SK-N-SH (cell line): Measurements from ENCODE around the gene SPOCK1. TPM values are rescaled to one million over a fixed set of nuclear protein-coding genes. Genes with fewer than 3 reads are reported as not detected.

ENCODE experiments used
- CTCF ChIA-PET: fragments of 300-600, 350-600 bp; formaldehyde crosslinking; extraction: SDS; loops from one replicate; lab custom pipeline; 2021; lab: Yijun Ruan, JAX
- POLR2A ChIA-PET: fragments of 350-600 bp; sonication (Branson Sonifier 250); formaldehyde crosslinking; extraction: SDS; loops from one replicate; lab custom pipeline; 2020; ENCODE audit warnings: antibody characterized with exemption, inconsistent platforms; lab: Yijun Ruan, JAX
- DNase-seq: peaks from one replicate; pipeline ENCODE4 v3.0.0; 2012
- H2AFZ ChIP-seq: fragments of 200-600 bp; sonication (generic); 2 replicates; pipeline ENCODE4 v1.8.1; 2016; ENCODE audit warnings: antibody characterized with exemption, mild to moderate bottlenecking, low read depth
- H3F3A ChIP-seq: fragments of 200-600 bp; sonication (generic); replicated peaks from 2 replicates; pipeline ENCODE3; 2016; ENCODE audit warnings: antibody characterized with exemption, mild to moderate bottlenecking; ENCODE audit not compliant: insufficient read depth
- H3K27ac ChIP-seq, 2 experiments: fragments of 200-500 bp in 1 of 2; fragments of 200-600 bp in 1 of 2; sonication (Bioruptor generic) in 1 of 2; sonication (generic), shearing (Covaris generic) in 1 of 2; 2 replicates each; pipeline versions ENCODE4 v1.5.1 to v1.6.1; 2014 to 2016; ENCODE audit warnings: low read depth in 2 of 2, inconsistent platforms in 1 of 2, low read length in 1 of 2, mild to moderate bottlenecking in 1 of 2, mixed read lengths in 1 of 2
- H3K27me3 ChIP-seq: fragments of 200-600 bp; sonication (generic), shearing (Covaris generic); 2 replicates; pipeline ENCODE4 v1.6.1; 2016; ENCODE audit warnings: mixed run types; ENCODE audit not compliant: insufficient read depth
- H3K36me3 ChIP-seq, 2 experiments: fragments of 200-500 bp in 1 of 2; fragments of 200-600 bp in 1 of 2; sonication (Bioruptor generic) in 1 of 2; sonication (generic) in 1 of 2; replicated peaks in 1 of 2; 2 replicates each; pipeline versions ENCODE3 to v1.5.1; 2014 to 2016; ENCODE audit warnings: low read length in 1 of 2, mild to moderate bottlenecking in 1 of 2; ENCODE audit not compliant: insufficient read depth in 2 of 2, control insufficient read depth in 1 of 2
- H3K4me1 ChIP-seq, 2 experiments: fragments of 200-500 bp in 1 of 2; fragments of 200-600 bp in 1 of 2; sonication (Bioruptor generic) in 1 of 2; sonication (generic), shearing (Covaris generic) in 1 of 2; 2 replicates each; pipeline versions ENCODE4 v1.5.1 to v1.6.1; 2014 to 2016; ENCODE audit warnings: low read depth in 1 of 2, low read length in 1 of 2, mixed run types in 1 of 2; ENCODE audit not compliant: insufficient read depth in 2 of 2, control insufficient read depth in 1 of 2
- H3K4me2 ChIP-seq: fragments of 200-600 bp; sonication (generic), shearing (Covaris generic); 2 replicates; pipeline ENCODE4 v1.6.1; 2017; ENCODE audit warnings: mixed run types
- H3K4me3 ChIP-seq, 2 experiments: fragments of 200-500 bp in 1 of 2; fragments of 200-600 bp in 1 of 2; sonication (Bioruptor generic) in 1 of 2; sonication (generic), shearing (Covaris generic) in 1 of 2; 2 replicates each; pipeline versions ENCODE4 v1.5.1 to v1.8.1; 2014 to 2016; ENCODE audit warnings: low read depth in 2 of 2, inconsistent platforms in 1 of 2, low read length in 1 of 2, mild to moderate bottlenecking in 1 of 2, mixed read lengths in 1 of 2, moderate library complexity in 1 of 2
- H3K79me2 ChIP-seq: fragments of 200-600 bp; sonication (generic); 2 replicates; pipeline ENCODE4 v1.8.1; 2017; ENCODE audit warnings: mild to moderate bottlenecking; ENCODE audit not compliant: insufficient read depth
- H3K9ac ChIP-seq: fragments of 200-600 bp; sonication (generic); 2 replicates; pipeline ENCODE4 v1.6.1; 2017; ENCODE audit warnings: mixed run types
- H3K9me2 ChIP-seq: fragments of 200-600 bp; sonication (generic); 2 replicates; pipeline ENCODE4 v1.6.1; 2017; ENCODE audit warnings: mixed run types
- H3K9me3 ChIP-seq: fragments of 200-600 bp; sonication (generic); 2 replicates; pipeline ENCODE4 v1.6.1; 2017; ENCODE audit warnings: mixed run types, mild to moderate bottlenecking, moderate library complexity
- H4K20me1 ChIP-seq: fragments of 200-600 bp; sonication (generic); 2 replicates; pipeline ENCODE4 v1.6.1; 2017; ENCODE audit warnings: mild to moderate bottlenecking, mixed run types; ENCODE audit not compliant: insufficient read depth
- FOSL2 ChIP-seq: IDR thresholded peaks from 2 replicates; pipeline ENCODE4 v1.4.0; 2012; ENCODE audit warnings: low read depth, mild to moderate bottlenecking, moderate library complexity, borderline replicate concordance
- FOXJ3 ChIP-seq: sonication (generic); formaldehyde crosslinking; IDR thresholded peaks from 2 replicates; pipeline ENCODE4 v1.5.1; 2020; ENCODE audit warnings: mild to moderate bottlenecking, missing genetic modification reagents
- MEF2A ChIP-seq: IDR thresholded peaks from 2 replicates; pipeline ENCODE4 v1.4.0; 2012; ENCODE audit warnings: low read depth, borderline replicate concordance
- NFIC ChIP-seq: IDR thresholded peaks from 2 replicates; pipeline ENCODE4 v1.4.0; 2012; ENCODE audit warnings: borderline replicate concordance
- TAF1 ChIP-seq: IDR thresholded peaks from 2 replicates; pipeline ENCODE4 v1.6.1; 2012; ENCODE audit warnings: low read depth, mild to moderate bottlenecking, low read length, moderate library complexity, borderline replicate concordance
- WGBS: methylation state at CpG from one replicate; pipeline ENCODE4 v1.1.6; 2017; ENCODE audit warnings: low lambda C conversion rate; 5-methylcytosine and 5-hydroxymethylcytosine counted together
- polyA plus RNA-seq, 3 experiments: library from polyadenylated mRNA; depleted of rRNA; stranded (reverse); fragments of >200 nt; gene quantifications; 2 replicates each; pipeline ENCODE4 v1.2.3, GENCODE V29; 2012
- TF ChIP-seq, protein P1 (sequence below): IDR thresholded peaks from 2 replicates; pipeline ENCODE4 v1.4.0; 2012; ENCODE audit warnings: low read depth, borderline replicate concordance
- TF ChIP-seq, protein P2 (sequence below): IDR thresholded peaks from 2 replicates; pipeline ENCODE4; 2012
- TF ChIP-seq, protein P3 (sequence below): IDR thresholded peaks from 2 replicates; pipeline ENCODE4 v1.6.1; 2012; ENCODE audit warnings: mild to moderate bottlenecking, low read depth, low read length, moderate library complexity

The SPOCK1 gene
- polyA plus RNA-seq, 1 of the 3 experiments (the other 2 are of a cell fraction), result 11.3 TPM

DNA sequence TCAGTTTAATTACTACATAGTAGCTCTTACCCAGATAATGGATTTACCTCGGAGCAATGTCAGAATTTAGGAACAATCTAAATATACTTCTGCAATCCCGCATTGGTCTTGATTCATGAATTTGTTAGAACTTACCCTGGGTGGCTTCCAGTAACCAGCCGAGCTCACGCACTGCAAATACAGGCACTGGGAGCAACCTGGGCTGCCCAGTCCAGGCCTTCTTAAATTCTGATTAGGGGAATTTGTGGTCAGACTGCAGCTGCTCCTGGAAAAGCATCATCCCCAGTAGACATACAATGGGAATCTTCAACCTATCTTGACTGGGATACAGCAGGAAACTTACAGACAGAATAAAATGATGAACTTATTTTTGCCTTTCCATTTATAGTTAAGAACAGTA, 270.3 kb downstream of the SPOCK1 start:
- Histone ChIP-seq H3K4me1 (no peaks in the 10 kb centered on the region; a peak in 1 of 4 replicates), H3K36me3 (no peaks in the 10 kb centered on the region), H3K27ac (no peak overlapping the region), H3F3A (no peaks in the 10 kb centered on the region), H3K9ac (no peak overlapping the region), H3K9me3 (no peaks in the 10 kb centered on the region), H3K4me2 (no peak overlapping the region), H4K20me1 (no peaks in the 10 kb centered on the region), H3K79me2 (no peaks in the 10 kb centered on the region), H2AFZ (no peak overlapping the region), H3K9me2 (no peaks in the 10 kb centered on the region), H3K27me3 (no peaks in the 10 kb centered on the region), H3K4me3 (no peak overlapping the region)
- DNase-seq, result no peak
- TF ChIP-seq, protein P1, sequence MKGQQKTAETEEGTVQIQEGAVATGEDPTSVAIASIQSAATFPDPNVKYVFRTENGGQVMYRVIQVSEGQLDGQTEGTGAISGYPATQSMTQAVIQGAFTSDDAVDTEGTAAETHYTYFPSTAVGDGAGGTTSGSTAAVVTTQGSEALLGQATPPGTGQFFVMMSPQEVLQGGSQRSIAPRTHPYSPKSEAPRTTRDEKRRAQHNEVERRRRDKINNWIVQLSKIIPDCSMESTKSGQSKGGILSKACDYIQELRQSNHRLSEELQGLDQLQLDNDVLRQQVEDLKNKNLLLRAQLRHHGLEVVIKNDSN, result no peak
- WGBS, result 68% methylated on average over 4 of the region's 4 CpGs
- ChIA-PET CTCF (interaction anchor here (0.6 to 0.7 kb wide), 2 partner anchors 31 to 44 kb away, joined by 3 to 4 read pairs; no protein-coding TSS in a partner anchor), POLR2A (no interaction called here)

DNA sequence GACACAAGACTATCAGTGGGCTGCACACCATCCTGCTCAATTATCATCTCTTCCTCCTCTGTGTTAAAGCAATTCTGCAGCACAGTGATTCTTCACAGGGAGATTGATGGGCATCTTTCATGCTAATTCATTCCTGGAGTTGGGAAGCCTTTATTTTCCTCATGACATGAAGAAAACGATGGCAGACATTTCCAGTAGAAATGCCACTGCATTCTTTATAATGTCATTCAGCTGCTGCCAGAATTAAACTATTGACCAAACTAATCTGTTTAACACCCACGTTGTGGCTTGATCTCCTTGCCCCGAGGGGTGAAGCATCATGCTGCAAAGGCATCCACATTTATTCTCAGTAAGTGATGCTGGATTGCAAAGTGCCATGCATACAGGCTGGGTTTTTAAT, 273.0 kb downstream of the SPOCK1 start:
- Histone ChIP-seq H3K9me3 (no peaks in the 10 kb centered on the region), H4K20me1 (no peaks in the 10 kb centered on the region), H3K36me3 (no peaks in the 10 kb centered on the region), H3F3A (no peaks in the 10 kb centered on the region), H2AFZ (no peak overlapping the region), H3K9me2 (no peaks in the 10 kb centered on the region), H3K79me2 (no peaks in the 10 kb centered on the region), H3K4me3 (no peak overlapping the region), H3K27ac (no peak overlapping the region), H3K27me3 (no peaks in the 10 kb centered on the region), H3K4me1 (no peaks in the 10 kb centered on the region; a peak in 1 of 4 replicates), H3K9ac (no peak overlapping the region), H3K4me2 (no peak overlapping the region)
- POLR2A ChIA-PET, result no interaction called here
- no peak for DNase-seq
- WGBS, result 4% methylated on average over 3 of the region's 3 CpGs
- CTCF ChIA-PET, result no interaction called here
- no peak for TF ChIP-seq FOXJ3
- no peak for TF ChIP-seq TAF1
- TF ChIP-seq, protein P2, sequence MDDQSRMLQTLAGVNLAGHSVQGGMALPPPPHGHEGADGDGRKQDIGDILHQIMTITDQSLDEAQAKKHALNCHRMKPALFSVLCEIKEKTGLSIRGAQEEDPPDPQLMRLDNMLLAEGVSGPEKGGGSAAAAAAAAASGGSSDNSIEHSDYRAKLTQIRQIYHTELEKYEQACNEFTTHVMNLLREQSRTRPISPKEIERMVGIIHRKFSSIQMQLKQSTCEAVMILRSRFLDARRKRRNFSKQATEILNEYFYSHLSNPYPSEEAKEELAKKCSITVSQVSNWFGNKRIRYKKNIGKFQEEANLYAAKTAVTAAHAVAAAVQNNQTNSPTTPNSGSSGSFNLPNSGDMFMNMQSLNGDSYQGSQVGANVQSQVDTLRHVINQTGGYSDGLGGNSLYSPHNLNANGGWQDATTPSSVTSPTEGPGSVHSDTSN, result no peak
- TF ChIP-seq MEF2A, result no peak
- TF ChIP-seq, protein P3, sequence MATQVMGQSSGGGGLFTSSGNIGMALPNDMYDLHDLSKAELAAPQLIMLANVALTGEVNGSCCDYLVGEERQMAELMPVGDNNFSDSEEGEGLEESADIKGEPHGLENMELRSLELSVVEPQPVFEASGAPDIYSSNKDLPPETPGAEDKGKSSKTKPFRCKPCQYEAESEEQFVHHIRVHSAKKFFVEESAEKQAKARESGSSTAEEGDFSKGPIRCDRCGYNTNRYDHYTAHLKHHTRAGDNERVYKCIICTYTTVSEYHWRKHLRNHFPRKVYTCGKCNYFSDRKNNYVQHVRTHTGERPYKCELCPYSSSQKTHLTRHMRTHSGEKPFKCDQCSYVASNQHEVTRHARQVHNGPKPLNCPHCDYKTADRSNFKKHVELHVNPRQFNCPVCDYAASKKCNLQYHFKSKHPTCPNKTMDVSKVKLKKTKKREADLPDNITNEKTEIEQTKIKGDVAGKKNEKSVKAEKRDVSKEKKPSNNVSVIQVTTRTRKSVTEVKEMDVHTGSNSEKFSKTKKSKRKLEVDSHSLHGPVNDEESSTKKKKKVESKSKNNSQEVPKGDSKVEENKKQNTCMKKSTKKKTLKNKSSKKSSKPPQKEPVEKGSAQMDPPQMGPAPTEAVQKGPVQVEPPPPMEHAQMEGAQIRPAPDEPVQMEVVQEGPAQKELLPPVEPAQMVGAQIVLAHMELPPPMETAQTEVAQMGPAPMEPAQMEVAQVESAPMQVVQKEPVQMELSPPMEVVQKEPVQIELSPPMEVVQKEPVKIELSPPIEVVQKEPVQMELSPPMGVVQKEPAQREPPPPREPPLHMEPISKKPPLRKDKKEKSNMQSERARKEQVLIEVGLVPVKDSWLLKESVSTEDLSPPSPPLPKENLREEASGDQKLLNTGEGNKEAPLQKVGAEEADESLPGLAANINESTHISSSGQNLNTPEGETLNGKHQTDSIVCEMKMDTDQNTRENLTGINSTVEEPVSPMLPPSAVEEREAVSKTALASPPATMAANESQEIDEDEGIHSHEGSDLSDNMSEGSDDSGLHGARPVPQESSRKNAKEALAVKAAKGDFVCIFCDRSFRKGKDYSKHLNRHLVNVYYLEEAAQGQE, result no peak
- TF ChIP-seq, protein P1, result no peak
- TF ChIP-seq NFIC, result no peak
- TF ChIP-seq FOSL2, result no peak
